SKM-1 (cell line): Measurements from ENCODE around the gene ARSK.
A peak's percentile ranks its signal among the peaks of the same experiment; 100 is the strongest.
"Not testable (repeated sequence)": the region's sequence is repeated elsewhere in the genome, so short reads cannot be mapped to it uniquely, and the experiment has no call there.

Experiments
- DNase-seq: peaks from one replicate; lab custom pipeline; 2025; ENCODE audit not compliant: unreplicated experiment; lab: John Stamatoyannopoulos, UW

Gene ARSK

GRCh38 chr5:95620870-95621838, 66.3 kb downstream of the ARSK start:
- DNase-seq, result no peak

GRCh38 chr5:95621839-95622629, 67.1 kb downstream of the ARSK start:
- DNase-seq, result no peak

- no peak for DNase-seq
These were observed 68.8 kb downstream of the ARSK start for GRCh38 chr5:95623706-95624105.

GRCh38 chr5:95624368-95624767, 69.5 kb downstream of the ARSK start:
- DNase-seq, result no peak

GRCh38 chr5:95626701-95627100, 71.8 kb downstream of the ARSK start:
- no peak for DNase-seq

GRCh38 chr5:95627971-95628810, 73.3 kb downstream of the ARSK start:
- DNase-seq, result no peak

- no peak for DNase-seq
These were observed 74.0 kb downstream of the ARSK start for GRCh38 chr5:95628933-95629332.

- no peak for DNase-seq
These were observed 75.6 kb downstream of the ARSK start for GRCh38 chr5:95630394-95630917.

GRCh38 chr5:95631255-95631958, 76.5 kb downstream of the ARSK start:
- DNase-seq, result no peak

- no peak for DNase-seq
These were observed 77.2 kb downstream of the ARSK start for GRCh38 chr5:95631991-95632675.

- not testable (repeated sequence) for DNase-seq
These were observed 78.0 kb downstream of the ARSK start for GRCh38 chr5:95632942-95633341.

GRCh38 chr5:95633671-95634070, 78.8 kb downstream of the ARSK start:
- no peak for DNase-seq

- DNase-seq, result no peak
These were observed 79.2 kb downstream of the ARSK start for GRCh38 chr5:95634081-95634480.

GRCh38 chr5:95638632-95639031, 83.7 kb downstream of the ARSK start:
- DNase-seq, result no peak

- no peak for DNase-seq
These were observed 86.9 kb downstream of the ARSK start for GRCh38 chr5:95641741-95642220.

GRCh38 chr5:95643152-95643551, 88.3 kb downstream of the ARSK start:
- DNase-seq, result no peak

- peak; percentile 18 for DNase-seq
These were observed 89.6 kb downstream of the ARSK start for GRCh38 chr5:95644351-95645042.

- not testable (repeated sequence) for DNase-seq
These were observed 91.3 kb downstream of the ARSK start for GRCh38 chr5:95646226-95646568.
